Peyer's patch (tissue), 4 donors: ENCODE measurements around the gene ZNF362.

Experiments used
- POLR2A ChIP-seq, 2 donors: fragments of 450-650 bp; IDR thresholded peaks; one replicate each; pipeline ENCODE4 v1.5.1; 2017; ENCODE audit warnings: antibody characterized with exemption in 2 of 2, mild to moderate bottlenecking in 2 of 2, moderate library complexity in 2 of 2
- TF ChIP-seq, protein P1 (sequence below), 6 experiments: fragments of 450-650 bp in 4 of 6; fragments of 200-600 bp in 2 of 6; sonication (generic) in 1 of 6; IDR thresholded peaks; one replicate each; pipeline ENCODE4 v1.5.1; 2017 to 2019; ENCODE audit warnings: antibody characterized with exemption in 6 of 6, mild to moderate bottlenecking in 3 of 6, moderate library complexity in 1 of 6

DNA sequence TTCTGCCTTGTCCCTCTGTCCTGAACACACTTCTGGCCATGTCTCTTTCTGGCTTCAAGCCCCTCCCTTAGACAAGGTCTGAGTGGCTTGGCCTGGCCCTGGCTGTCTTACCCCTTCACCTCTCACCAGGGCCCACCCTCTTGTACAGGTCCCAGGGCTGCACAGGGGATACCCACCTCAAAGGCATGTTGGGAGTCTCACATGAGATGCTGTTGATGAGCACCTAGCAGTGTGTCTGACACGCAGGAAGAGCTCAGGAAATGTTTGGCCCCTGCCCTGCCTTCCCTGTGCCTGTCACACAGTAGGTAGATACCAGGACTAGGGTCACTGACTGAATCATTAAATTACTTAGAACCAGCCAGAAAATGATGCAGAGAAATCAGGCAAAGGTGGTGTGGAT lies 16.6 kb downstream of the ZNF362 start:
- TF ChIP-seq, protein P1, sequence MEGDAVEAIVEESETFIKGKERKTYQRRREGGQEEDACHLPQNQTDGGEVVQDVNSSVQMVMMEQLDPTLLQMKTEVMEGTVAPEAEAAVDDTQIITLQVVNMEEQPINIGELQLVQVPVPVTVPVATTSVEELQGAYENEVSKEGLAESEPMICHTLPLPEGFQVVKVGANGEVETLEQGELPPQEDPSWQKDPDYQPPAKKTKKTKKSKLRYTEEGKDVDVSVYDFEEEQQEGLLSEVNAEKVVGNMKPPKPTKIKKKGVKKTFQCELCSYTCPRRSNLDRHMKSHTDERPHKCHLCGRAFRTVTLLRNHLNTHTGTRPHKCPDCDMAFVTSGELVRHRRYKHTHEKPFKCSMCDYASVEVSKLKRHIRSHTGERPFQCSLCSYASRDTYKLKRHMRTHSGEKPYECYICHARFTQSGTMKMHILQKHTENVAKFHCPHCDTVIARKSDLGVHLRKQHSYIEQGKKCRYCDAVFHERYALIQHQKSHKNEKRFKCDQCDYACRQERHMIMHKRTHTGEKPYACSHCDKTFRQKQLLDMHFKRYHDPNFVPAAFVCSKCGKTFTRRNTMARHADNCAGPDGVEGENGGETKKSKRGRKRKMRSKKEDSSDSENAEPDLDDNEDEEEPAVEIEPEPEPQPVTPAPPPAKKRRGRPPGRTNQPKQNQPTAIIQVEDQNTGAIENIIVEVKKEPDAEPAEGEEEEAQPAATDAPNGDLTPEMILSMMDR (IDR thresholded peaks at IDR 0.05): no peak
- TF ChIP-seq POLR2A (IDR thresholded peaks at IDR 0.05): no peak
